HFF-Myc (cell line): ENCODE data around the gene RAB32.

Source experiments
- DNase-seq: peaks from one replicate; pipeline ENCODE4 v3.0.0-alpha.2; 2011; ENCODE audit warnings: low read depth; ENCODE audit errors: extremely low read depth
- H3K4me3 ChIP-seq: replicated peaks from 2 replicates; pipeline ENCODE4 v1.5.1; 2011; ENCODE audit warnings: low read depth, mild to moderate bottlenecking, control low read depth, low read length
- CTCF ChIP-seq: IDR thresholded peaks from 2 replicates; pipeline ENCODE4 v1.5.1; 2012; ENCODE audit warnings: mild to moderate bottlenecking, low read depth, low read length, control low read depth; ENCODE audit errors: missing control alignments

RAB32 gene

GRCh38 chr6:146543940-146544615 lies 445 bp downstream of the RAB32 start:
- H3K4me3 ChIP-seq = peak overlapping the region; percentile 82
- no peak for TF ChIP-seq CTCF
- DNase-seq = no peak

- H3K4me3 ChIP-seq = peak overlapping the region; percentile 82
- no peak for TF ChIP-seq CTCF
- no peak for DNase-seq
Observed at GRCh38 chr6:146544616-146545182, 1.1 kb downstream of the RAB32 start.

DNA sequence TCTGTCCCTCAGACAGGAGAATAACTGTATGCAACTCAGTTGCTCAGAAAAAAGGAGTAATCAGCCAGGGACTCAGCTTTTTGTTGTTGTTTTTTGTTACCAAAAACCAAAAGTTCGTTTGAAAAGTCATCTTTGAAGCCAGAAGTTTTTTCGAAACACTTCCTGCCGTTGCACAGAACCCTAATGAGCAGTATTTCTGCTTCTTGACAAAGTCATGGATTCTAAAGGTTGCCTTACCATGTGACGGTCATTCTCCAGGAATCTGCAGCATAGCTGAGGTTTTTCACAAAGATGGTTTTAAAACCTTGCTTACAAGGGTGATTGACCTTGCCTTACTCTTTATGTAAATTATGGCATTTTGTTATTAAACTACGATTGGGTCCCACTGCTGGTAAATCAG lies 1.9 kb downstream of the RAB32 start:
- H3K4me3 ChIP-seq = peak overlapping the region; percentile 82
- no peak for TF ChIP-seq CTCF
- DNase-seq = no peak

DNA sequence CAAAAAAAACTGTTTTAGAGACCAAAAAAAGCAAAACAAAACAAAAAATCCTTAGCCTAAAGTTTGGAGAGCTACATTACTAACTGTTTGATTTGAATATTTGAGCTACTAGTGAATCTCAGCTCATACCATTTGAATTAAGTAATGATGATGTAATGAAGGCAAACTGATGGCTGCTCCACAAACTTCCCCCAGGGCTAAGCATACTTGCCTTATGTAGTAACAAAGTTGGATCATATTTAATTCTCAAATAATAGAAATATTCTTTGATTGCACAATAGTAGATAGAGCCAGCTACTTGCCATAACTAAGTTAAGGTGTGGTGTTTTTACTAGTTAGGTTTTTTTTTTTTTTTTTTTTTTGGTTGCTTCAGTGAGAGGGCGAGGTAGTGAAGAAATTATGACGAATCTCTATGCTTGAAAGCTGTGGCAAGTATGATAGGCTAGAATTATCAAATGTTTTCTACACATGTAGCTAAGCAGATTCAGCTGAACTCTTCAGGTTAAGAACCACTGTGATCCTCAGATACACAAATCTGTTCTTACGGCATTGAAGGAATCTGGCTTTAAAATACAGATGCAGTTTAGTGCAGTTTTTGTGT lies 2.9 kb downstream of the RAB32 start:
- H3K4me3 ChIP-seq = no peak overlapping the region
- no peak for DNase-seq

DNA sequence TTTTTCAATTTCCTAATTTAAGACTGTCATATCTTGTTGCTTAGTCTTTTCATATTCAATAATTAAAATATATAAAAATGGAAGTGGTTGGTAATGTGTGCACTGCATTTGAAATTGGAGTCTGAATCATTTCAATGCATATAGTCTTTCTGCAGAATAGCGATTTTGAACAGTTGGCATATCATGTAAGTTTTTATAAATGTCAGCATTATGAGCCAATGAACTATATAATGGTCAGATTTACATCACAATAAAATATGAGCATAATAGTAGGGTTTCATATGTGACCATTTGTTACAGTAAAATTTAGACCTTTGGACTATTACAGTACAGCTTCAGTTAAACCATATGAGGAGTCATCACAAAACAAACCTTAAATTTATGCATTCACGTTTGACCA lies 4.3 kb downstream of the RAB32 start:
- TF ChIP-seq CTCF = no peak
- no peak for DNase-seq
- no peak overlapping the region for H3K4me3 ChIP-seq

More for the DNA sequence above, 2.9 kb downstream of the RAB32 start:
- TF ChIP-seq CTCF = no peak

DNA sequence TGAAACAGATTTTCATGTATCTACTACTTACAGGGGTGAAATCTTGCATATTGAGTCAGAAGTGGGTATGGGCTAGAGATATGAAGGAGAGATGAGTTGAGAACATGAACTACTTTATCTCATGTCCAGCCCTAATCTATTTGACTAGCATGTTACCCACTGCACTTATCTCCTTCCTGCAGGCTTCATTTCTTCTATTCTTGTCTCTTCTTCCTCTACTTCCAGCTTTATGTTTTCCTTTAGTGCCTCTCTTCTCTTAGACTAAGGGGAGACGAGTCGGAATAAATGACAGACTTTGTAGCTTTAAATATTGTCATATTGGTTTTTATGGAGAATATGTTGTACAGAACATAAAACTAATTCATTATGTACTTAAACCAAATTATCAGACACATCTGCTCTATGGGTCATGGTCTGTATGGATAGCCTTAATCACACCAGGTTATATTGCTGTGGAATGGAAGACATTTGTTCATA lies 5.3 kb downstream of the RAB32 start:
- no peak overlapping the region for H3K4me3 ChIP-seq
- TF ChIP-seq CTCF = no peak
- no peak for DNase-seq
